ENCODE results near the gene GLT1D1.

Gene GLT1D1

GRCh38 chr12:128856035-128856790, 2.9 kb downstream of the GLT1D1 start:
- no peak for DNase-seq (ENCODE audit: low read depth, low spot score)

GRCh38 chr12:128856791-128857078, 3.5 kb downstream of the GLT1D1 start:
- no peak for DNase-seq (ENCODE audit: low read depth, low spot score)

GRCh38 chr12:128857133-128857763, 4.0 kb downstream of the GLT1D1 start:
- no peak for DNase-seq (ENCODE audit: low read depth, low spot score)

- DNase-seq (ENCODE audit: low read depth, low spot score) = no peak
Observed at GRCh38 chr12:128859311-128859710, 6.0 kb downstream of the GLT1D1 start.

GRCh38 chr12:128861226-128862016, 8.1 kb downstream of the GLT1D1 start:
- DNase-seq (ENCODE audit: low read depth, low spot score) = no peak

- no peak for DNase-seq (ENCODE audit: low read depth, low spot score)
Observed at GRCh38 chr12:128863957-128864356, 10.7 kb downstream of the GLT1D1 start.

- DNase-seq (ENCODE audit: low read depth, low spot score) = no peak
Observed at GRCh38 chr12:128864516-128865186, 11.4 kb downstream of the GLT1D1 start.

GRCh38 chr12:128867466-128867865, 14.2 kb downstream of the GLT1D1 start:
- no peak for DNase-seq (ENCODE audit: low read depth, low spot score)

GRCh38 chr12:128871516-128871892, 18.2 kb downstream of the GLT1D1 start:
- DNase-seq (ENCODE audit: low read depth, low spot score) = no peak

GRCh38 chr12:128872303-128872702, 19.0 kb downstream of the GLT1D1 start:
- no peak for DNase-seq (ENCODE audit: low read depth, low spot score)

- no peak for DNase-seq (ENCODE audit: low read depth, low spot score)
Observed at GRCh38 chr12:128876559-128876958, 23.3 kb downstream of the GLT1D1 start.

GRCh38 chr12:128879898-128880764, 26.9 kb downstream of the GLT1D1 start:
- DNase-seq (ENCODE audit: low read depth, low spot score) = no peak

GRCh38 chr12:128891856-128892255, 38.6 kb downstream of the GLT1D1 start:
- DNase-seq (ENCODE audit: low read depth, low spot score) = no peak

- no peak for DNase-seq (ENCODE audit: low read depth, low spot score)
Observed at GRCh38 chr12:128903236-128903635, 50.0 kb downstream of the GLT1D1 start.

GRCh38 chr12:128905003-128905544, 51.8 kb downstream of the GLT1D1 start:
- no peak for DNase-seq (ENCODE audit: low read depth, low spot score)

- no peak for DNase-seq (ENCODE audit: low read depth, low spot score)
Observed at GRCh38 chr12:128906485-128907137, 53.3 kb downstream of the GLT1D1 start.

GRCh38 chr12:128908254-128908653, 55.0 kb downstream of the GLT1D1 start:
- no peak for DNase-seq (ENCODE audit: low read depth, low spot score)

GRCh38 chr12:128909653-128910052, 56.4 kb downstream of the GLT1D1 start:
- no peak for DNase-seq (ENCODE audit: low read depth, low spot score)

GRCh38 chr12:128910629-128911028, 57.4 kb downstream of the GLT1D1 start:
- no peak for DNase-seq (ENCODE audit: low read depth, low spot score)

GRCh38 chr12:128911861-128912260, 58.6 kb downstream of the GLT1D1 start:
- DNase-seq (ENCODE audit: low read depth, low spot score) = no peak

Data from iPS DF 19.7 (cell line).